ENCODE data around the gene CFL2. TPM values are rescaled to one million over a fixed set of nuclear protein-coding genes. Genes with fewer than 3 reads are reported as not detected.

CFL2 gene
- total and polyA plus RNA-seq, 2 of the 13 experiments (the other 11 are each of a cell fraction or from before 2014, with no cell fraction given) = 114 to 158 TPM

DNA sequence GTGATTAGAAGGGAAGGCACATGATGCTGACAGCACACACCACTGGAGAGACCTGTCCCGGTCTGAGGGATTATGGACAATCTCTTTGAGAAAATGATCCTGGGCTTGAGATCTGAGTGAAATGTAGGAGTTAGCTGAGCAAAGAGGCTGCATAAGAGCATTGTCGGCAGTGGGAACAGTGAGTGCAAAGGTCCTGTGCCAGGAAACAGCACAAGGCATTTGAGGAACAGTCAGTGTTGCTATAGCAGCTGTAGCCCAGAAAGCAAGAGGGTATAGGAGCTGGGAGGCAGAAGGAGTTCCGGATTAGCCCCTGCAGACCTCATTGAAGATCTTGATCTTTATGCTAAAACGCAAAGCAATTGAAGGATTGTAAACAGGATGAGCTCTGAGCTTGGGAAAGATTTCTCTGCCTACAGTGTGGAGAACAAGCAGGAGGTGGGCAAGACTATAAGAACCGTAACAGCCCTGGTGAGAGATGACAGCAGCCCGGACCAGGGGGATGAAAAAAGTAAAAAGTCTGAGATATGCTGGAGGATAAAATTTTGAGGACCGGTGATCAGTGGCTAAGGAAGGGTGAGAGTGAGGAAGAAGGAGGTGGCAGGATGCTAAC, 28.5 kb downstream of the CFL2 start (continued):
- TF ChIP-seq ZNF354B (CRISPR knock-in tag; IDR thresholded peaks at IDR 0.05) = peak; percentile 19; the same call in 1 of the 2 replicates
- TF ChIP-seq, protein P1, sequence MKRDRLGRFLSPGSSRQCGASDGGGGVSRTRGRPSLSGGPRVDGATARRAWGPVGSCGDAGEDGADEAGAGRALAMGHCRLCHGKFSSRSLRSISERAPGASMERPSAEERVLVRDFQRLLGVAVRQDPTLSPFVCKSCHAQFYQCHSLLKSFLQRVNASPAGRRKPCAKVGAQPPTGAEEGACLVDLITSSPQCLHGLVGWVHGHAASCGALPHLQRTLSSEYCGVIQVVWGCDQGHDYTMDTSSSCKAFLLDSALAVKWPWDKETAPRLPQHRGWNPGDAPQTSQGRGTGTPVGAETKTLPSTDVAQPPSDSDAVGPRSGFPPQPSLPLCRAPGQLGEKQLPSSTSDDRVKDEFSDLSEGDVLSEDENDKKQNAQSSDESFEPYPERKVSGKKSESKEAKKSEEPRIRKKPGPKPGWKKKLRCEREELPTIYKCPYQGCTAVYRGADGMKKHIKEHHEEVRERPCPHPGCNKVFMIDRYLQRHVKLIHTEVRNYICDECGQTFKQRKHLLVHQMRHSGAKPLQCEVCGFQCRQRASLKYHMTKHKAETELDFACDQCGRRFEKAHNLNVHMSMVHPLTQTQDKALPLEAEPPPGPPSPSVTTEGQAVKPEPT (CRISPR knock-in tag; IDR thresholded peaks at IDR 0.05; ENCODE audit: low read depth) = no peak
- peak; percentile 89; the same call in 1 of the 2 replicates for TF ChIP-seq RCOR2 (CRISPR knock-in tag; IDR thresholded peaks at IDR 0.05)
- TF ChIP-seq, protein P2, sequence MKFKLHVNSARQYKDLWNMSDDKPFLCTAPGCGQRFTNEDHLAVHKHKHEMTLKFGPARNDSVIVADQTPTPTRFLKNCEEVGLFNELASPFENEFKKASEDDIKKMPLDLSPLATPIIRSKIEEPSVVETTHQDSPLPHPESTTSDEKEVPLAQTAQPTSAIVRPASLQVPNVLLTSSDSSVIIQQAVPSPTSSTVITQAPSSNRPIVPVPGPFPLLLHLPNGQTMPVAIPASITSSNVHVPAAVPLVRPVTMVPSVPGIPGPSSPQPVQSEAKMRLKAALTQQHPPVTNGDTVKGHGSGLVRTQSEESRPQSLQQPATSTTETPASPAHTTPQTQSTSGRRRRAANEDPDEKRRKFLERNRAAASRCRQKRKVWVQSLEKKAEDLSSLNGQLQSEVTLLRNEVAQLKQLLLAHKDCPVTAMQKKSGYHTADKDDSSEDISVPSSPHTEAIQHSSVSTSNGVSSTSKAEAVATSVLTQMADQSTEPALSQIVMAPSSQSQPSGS (CRISPR knock-in tag; IDR thresholded peaks at IDR 0.05) = peak; percentile 49; the same call in 1 of the 2 replicates
- peak; percentile 71; the same call in 1 of the 2 replicates for TF ChIP-seq BCL6 (CRISPR knock-in tag; IDR thresholded peaks at IDR 0.05)
- TF ChIP-seq JARID2 (CRISPR knock-in tag; IDR thresholded peaks at IDR 0.05; ENCODE audit: insufficient replicate concordance) = no peak
- peak; percentile 63; the same call in 1 of the 2 replicates for TF ChIP-seq TARDBP (CRISPR knock-in tag; IDR thresholded peaks at IDR 0.05)
- TF ChIP-seq ARNT (IDR thresholded peaks at IDR 0.05) = no peak
- TF ChIP-seq, protein P3, sequence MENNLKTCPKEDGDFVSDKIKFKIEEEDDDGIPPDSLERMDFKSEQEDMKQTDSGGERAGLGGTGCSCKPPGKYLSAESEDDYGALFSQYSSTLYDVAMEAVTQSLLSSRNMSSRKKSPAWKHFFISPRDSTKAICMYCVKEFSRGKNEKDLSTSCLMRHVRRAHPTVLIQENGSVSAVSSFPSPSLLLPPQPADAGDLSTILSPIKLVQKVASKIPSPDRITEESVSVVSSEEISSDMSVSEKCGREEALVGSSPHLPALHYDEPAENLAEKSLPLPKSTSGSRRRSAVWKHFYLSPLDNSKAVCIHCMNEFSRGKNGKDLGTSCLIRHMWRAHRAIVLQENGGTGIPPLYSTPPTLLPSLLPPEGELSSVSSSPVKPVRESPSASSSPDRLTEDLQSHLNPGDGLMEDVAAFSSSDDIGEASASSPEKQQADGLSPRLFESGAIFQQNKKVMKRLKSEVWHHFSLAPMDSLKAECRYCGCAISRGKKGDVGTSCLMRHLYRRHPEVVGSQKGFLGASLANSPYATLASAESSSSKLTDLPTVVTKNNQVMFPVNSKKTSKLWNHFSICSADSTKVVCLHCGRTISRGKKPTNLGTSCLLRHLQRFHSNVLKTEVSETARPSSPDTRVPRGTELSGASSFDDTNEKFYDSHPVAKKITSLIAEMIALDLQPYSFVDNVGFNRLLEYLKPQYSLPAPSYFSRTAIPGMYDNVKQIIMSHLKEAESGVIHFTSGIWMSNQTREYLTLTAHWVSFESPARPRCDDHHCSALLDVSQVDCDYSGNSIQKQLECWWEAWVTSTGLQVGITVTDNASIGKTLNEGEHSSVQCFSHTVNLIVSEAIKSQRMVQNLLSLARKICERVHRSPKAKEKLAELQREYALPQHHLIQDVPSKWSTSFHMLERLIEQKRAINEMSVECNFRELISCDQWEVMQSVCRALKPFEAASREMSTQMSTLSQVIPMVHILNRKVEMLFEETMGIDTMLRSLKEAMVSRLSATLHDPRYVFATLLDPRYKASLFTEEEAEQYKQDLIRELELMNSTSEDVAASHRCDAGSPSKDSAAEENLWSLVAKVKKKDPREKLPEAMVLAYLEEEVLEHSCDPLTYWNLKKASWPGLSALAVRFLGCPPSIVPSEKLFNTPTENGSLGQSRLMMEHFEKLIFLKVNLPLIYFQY (CRISPR knock-in tag; IDR thresholded peaks at IDR 0.05; ENCODE audit: borderline replicate concordance) = 0 out of 2 replicates have a peak, but pooled peaks have one; percentile 29
- TF ChIP-seq MXD4 (CRISPR knock-in tag; IDR thresholded peaks at IDR 0.05) = 0 out of 2 replicates have a peak, but pooled peaks have one; percentile 51
- TF ChIP-seq POGZ (CRISPR knock-in tag; IDR thresholded peaks at IDR 0.05) = peak; percentile 46
- 0 out of 2 replicates have a peak, but pooled peaks have one; percentile 35 for TF ChIP-seq MYNN (CRISPR knock-in tag; IDR thresholded peaks at IDR 0.05; ENCODE audit: low read depth)
- 0 out of 2 replicates have a peak, but pooled peaks have one; percentile 57 for TF ChIP-seq GTF2F1 (IDR thresholded peaks at IDR 0.05; ENCODE audit: low read length)
- TF ChIP-seq ZNF3 (CRISPR knock-in tag; IDR thresholded peaks at IDR 0.05) = peak; percentile 91
- TF ChIP-seq HOXA3 (CRISPR knock-in tag; IDR thresholded peaks at IDR 0.05) = peak; percentile 15; the same call in 1 of the 2 replicates
- TF ChIP-seq ZC3H4 (CRISPR knock-in tag; IDR thresholded peaks at IDR 0.05; ENCODE audit: borderline replicate concordance) = no peak
- 0 out of 2 replicates have a peak, but pooled peaks have one; percentile 10 for TF ChIP-seq MIXL1 (CRISPR knock-in tag; IDR thresholded peaks at IDR 0.05)
- peak; percentile 58; the same call in 1 of the 2 replicates for TF ChIP-seq SPEN (CRISPR knock-in tag; IDR thresholded peaks at IDR 0.05; ENCODE audit: low read depth)
- TF ChIP-seq SOX13 (IDR thresholded peaks at IDR 0.05) = no peak
- 0 out of 4 replicates have a peak, but pooled peaks of 1 of the 2 experiments have one; percentile 30 for TF ChIP-seq SOX13 (CRISPR knock-in tag; conservative IDR thresholded peaks at IDR 0.05 in 1 of 2, IDR thresholded peaks at IDR 0.05 in 1 of 2)

Measured in HepG2 (cell line).